ENCODE results near the gene GHSR.

The GHSR gene

GRCh38 chr3:172437713-172438112 lies 10.5 kb downstream of the GHSR start:
- no peak for DNase-seq

DNA sequence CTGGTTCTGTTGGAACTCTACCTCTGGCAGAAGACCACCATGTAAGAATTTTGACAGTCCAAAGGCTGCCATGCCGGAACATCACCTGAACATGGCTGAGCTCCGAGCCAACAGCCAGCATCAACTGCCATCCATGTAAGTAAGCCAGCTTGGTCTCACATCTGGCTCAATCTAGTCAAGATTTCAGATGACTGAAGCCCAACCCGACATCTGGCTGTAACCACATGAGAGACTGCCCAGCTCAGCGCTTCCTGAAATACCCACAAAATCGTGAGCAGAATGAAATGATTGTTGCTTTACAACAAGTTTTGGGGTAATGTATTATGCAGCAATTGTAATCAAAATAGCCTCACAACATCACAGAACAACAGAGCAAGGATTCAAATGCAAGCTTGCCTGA lies 32.9 kb downstream of the GHSR start:
- no peak for DNase-seq

- DNase-seq, result no peak
Observed at GRCh38 chr3:172411478-172411947, 36.7 kb downstream of the GHSR start.

DNA sequence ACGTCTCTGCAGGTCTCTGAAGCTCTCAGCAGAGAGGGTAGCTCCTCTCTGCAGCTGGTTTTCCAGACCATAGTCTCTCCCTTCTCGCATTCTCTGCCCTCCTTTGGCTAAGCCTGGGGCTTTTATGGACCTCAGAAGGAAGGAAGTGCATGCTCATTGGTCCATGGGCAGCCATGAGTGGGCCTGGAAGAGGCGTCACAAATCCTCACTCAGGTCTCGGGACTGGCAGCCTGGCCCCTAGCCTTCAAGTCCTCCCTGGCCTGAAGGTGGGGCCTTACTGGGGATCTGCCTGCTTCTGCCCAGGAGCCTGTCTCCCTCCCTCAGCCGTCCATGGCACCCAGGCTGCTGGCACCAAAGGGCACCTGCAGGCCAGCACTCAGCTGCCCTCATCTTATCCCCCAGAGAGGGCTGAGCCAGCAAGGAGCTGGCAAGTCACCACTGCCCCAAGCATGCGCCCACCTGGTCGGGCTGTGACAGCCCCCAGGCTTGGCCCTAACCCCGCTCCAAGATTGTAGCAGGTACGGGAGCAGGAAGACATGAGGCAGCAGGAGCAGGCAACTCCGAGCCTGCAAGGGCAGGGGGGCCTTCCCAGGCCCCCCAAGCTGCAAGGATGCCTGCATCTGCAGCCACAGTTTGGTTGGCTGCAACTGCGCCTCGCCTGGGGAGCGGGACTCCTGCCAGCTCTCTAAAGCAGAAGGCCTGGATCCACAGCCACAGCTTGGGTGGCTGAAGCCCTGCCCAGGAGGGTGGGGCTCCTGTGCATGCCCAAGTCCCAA lies 37.4 kb downstream of the GHSR start:
- no peak for DNase-seq

DNA sequence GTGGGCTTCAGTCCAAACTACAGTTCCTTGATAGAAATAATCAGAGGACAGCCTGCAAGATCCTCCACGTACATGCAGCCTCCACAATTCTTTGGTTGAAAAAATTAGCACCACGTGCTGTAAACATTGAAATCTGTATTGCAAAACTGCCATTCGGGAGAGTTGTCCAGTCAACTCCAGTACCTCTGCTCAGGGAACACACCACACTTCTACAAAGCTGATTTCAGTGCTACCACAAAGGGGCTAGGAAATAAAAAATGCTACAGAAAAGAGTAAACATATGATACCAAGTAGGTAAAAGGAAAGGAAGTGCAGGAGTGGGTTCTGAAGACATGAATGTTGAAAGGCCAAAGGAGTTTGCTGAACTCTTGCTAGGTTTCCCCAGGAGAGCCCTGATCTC lies 40.4 kb downstream of the GHSR start:
- no peak for DNase-seq

DNA sequence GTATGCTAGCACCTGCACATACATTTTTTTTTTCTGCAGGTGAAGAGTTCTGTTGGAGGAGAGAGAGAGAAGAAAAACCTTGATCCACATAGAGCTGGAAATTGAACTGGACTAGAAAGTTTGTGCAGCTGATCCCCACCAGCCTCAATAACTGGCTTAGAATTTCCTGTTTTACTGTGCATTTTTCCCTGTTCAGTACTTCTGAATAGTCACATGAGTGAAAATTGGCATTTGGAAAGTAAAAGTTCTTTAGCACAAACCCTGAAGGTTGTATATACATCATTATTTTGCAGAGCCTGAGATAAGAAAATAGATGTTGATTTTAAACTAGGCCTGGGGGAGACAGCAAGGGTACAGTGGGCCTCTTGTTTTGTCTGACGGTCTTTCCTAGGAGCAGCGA lies 42.3 kb downstream of the GHSR start:
- DNase-seq, result no peak

GRCh38 chr3:172404237-172404962 lies 43.9 kb downstream of the GHSR start:
- DNase-seq, result no peak

- no peak for DNase-seq
Observed at GRCh38 chr3:172402892-172403643, 45.2 kb downstream of the GHSR start.

DNA sequence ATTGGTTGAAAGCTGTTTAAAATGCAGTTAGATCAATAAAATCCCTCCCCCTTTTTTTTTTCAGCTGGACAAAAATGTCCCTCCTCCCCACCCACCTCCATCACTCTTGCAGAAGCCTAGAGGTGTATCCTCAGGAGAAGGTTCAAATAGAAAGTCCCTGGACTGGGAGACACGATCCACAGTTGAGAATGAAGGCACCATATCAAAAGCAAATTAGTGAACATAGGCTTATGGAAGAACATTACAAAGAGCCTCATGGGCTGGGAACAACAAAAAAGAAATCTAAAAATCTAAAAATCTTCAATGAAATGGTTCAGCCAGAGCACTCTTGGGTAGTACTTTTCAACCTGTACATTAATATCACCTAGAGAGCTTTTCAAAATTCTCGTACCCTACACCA lies 46.2 kb downstream of the GHSR start:
- no peak for DNase-seq

DNA sequence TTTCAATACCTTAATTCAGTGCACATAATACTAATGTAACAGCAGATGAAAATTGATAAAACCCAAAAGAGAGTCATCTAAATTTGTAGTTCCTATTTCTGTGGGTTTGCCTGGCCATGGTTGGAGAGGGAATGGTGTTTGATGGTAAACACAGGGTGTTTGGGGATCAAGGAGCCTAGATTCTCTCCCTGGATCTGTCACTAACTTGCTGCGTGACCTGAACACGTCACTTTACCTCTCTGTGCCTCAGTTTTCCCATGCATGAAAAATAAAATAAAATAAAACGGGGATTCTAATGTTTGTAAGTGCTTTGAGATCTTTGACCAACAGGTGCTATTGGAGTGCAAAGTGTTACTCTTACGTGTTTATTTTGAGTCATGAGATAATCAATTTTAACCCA lies 49.8 kb downstream of the GHSR start:
- DNase-seq, result no peak

DNA sequence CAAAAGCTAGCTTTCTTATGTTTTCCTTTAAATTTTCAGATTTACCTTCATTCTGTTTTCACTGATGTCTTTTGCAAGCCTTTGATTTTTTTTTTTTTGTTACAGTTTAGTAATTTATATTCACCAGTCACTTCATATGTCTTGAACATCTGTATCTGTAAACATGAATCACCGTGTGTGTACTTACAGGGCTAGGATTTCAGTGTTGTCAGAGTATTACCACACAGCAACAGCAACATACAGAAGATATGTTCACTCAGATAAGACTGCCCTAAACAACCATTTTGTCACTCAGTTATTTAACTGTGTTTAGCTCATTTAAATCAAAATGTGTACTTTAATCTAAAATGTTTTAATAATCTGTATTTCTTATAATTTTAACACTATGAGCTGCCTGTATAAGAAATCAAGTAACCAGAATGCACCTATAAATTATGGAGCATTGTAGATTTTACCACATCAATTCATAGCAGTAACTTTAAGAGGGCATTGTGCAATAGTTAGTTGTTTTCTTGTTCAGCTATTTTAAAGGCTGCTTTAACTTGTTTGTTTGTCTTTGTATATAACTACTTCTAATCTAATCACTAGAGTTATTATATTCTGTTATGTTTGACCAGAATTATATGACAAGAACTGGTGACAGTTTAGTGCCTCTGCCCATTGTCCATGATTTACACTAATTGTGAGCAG lies 50.4 kb downstream of the GHSR start:
- DNase-seq, result no peak

- no peak for DNase-seq
Observed at GRCh38 chr3:172396400-172396799, 51.9 kb downstream of the GHSR start.

- no peak for DNase-seq
Observed at GRCh38 chr3:172394692-172395091, 53.6 kb downstream of the GHSR start.

Measured in retina (tissue), 1 donor.